Nephron progenitor cell (in vitro differentiated cells): ENCODE results near the gene RPL12.
A peak's percentile ranks its signal among the peaks of the same experiment; 100 is the strongest.

ENCODE experiments used
- DNase-seq: peaks from one replicate; pipeline ENCODE4 v3.0.0; 2021
- H3K27ac Mint-ChIP-seq: 2 replicates; pipeline ENCODE4 v1.8.0; 2021; ENCODE audit warnings: mild to moderate bottlenecking, moderate library complexity, mixed read lengths
- H3K27me3 Mint-ChIP-seq: 2 replicates; pipeline ENCODE4 v1.8.0; 2021; ENCODE audit warnings: mild to moderate bottlenecking, low read depth, mixed read lengths; ENCODE audit not compliant: poor library complexity
- H3K36me3 Mint-ChIP-seq: 2 replicates; pipeline ENCODE4 v1.8.0; 2021; ENCODE audit warnings: low read depth, mixed read lengths
- H3K4me1 Mint-ChIP-seq: 2 replicates; pipeline ENCODE4 v1.8.0; 2021; ENCODE audit warnings: mixed read lengths
- H3K4me3 Mint-ChIP-seq: 2 replicates; pipeline ENCODE4 v1.8.0; 2021; ENCODE audit warnings: mild to moderate bottlenecking, moderate library complexity, mixed read lengths
- H3K9me3 Mint-ChIP-seq: 2 replicates; pipeline ENCODE4 v1.8.0; 2021; ENCODE audit warnings: mild to moderate bottlenecking, moderate library complexity, mixed read lengths
- TF ChIP-seq, protein P1 (sequence below): fragments of 200-600 bp; sonication (generic); IDR thresholded peaks from 2 replicates; pipeline ENCODE4 v1.5.0; 2021; ENCODE audit warnings: antibody characterized with exemption

The RPL12 gene

DNA sequence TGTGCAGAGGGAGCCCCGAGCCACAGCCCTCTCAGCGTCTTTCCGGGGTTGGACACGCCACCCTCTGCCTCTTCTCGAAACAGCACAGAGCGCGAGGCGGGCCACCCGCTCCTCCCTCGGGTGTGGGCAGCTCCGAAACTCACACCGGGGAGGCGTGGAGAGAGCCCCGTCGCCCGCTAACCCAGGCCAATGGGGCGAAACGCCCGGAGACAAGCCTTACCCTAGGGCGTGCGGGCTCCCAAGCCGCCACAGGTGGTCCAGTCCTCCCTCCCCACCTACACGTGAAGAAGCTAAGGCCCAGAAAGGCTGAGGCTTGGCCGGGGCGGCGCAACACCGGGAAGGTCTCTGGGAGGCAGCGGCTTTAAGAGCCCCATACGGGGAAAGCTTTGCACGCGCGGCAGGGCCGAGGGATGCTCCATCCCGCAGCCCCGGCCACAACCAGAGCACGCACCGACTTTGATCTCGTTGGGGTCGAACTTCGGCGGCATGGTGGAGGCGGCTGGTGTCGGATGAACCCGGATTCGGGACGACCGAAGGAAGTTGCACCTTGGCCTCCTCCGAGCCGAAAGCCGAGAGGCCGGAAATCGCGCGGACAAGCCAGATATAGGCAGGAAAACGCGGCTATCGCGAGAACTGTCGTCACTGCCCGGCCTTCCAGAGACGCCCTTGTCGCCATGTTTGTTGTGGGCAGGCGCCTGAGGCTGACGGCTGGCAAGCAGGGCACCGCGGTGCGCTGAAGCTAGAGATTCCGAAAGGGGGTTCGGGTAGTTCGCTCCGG is at the start of gene RPL12, which contains the start of gene LRSAM1:
TSS of gene RPL12 (minus strand) at position 577 of the 778 bp plus-strand sequence. CDS start at position 488, 89 bp downstream.
TSS of gene LRSAM1 (plus strand) at position 681 of the 778 bp plus-strand sequence. CDS start 3,018 bp downstream, outside the sequence.
- Mint-ChIP-seq H3K36me3 (peaks cover 51% of the 10 kb centered on the region), H3K4me3 (peak within 1 kb of the TSS; percentile 92), H3K27me3 (no peaks in the 10 kb centered on the region)

GRCh38 chr9:127500862-127501261 is 49.7 kb upstream of the RPL12 start:
- H3K27me3 Mint-ChIP-seq, result no peaks in the 10 kb centered on the region

More for the DNA sequence above, at the start of gene RPL12, which contains the start of gene LRSAM1:
- Mint-ChIP-seq H3K4me1 (peaks cover 40% of the 10 kb centered on the region), H3K9me3 (no peaks in the 10 kb centered on the region), H3K27ac (peak within 1 kb of the TSS; percentile 100)
- DNase-seq, result peak; percentile 99
- TF ChIP-seq, protein P1, sequence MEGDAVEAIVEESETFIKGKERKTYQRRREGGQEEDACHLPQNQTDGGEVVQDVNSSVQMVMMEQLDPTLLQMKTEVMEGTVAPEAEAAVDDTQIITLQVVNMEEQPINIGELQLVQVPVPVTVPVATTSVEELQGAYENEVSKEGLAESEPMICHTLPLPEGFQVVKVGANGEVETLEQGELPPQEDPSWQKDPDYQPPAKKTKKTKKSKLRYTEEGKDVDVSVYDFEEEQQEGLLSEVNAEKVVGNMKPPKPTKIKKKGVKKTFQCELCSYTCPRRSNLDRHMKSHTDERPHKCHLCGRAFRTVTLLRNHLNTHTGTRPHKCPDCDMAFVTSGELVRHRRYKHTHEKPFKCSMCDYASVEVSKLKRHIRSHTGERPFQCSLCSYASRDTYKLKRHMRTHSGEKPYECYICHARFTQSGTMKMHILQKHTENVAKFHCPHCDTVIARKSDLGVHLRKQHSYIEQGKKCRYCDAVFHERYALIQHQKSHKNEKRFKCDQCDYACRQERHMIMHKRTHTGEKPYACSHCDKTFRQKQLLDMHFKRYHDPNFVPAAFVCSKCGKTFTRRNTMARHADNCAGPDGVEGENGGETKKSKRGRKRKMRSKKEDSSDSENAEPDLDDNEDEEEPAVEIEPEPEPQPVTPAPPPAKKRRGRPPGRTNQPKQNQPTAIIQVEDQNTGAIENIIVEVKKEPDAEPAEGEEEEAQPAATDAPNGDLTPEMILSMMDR, result no peak

GRCh38 chr9:127500399-127500798 is 49.2 kb upstream of the RPL12 start:
- TF ChIP-seq, protein P1, result no peak
- H3K36me3 Mint-ChIP-seq, result no peaks in the 10 kb centered on the region
- H3K27me3 Mint-ChIP-seq, result no peaks in the 10 kb centered on the region
- H3K4me1 Mint-ChIP-seq, result no peaks in the 10 kb centered on the region
- no peaks in the 10 kb centered on the region for H3K9me3 Mint-ChIP-seq
- DNase-seq, result no peak
- H3K27ac Mint-ChIP-seq, result no peak overlapping the region
- no peak overlapping the region for H3K4me3 Mint-ChIP-seq

More at GRCh38 chr9:127500862-127501261, 49.7 kb upstream of the RPL12 start:
- H3K9me3 Mint-ChIP-seq, result no peaks in the 10 kb centered on the region
- H3K4me1 Mint-ChIP-seq, result no peaks in the 10 kb centered on the region
- no peak overlapping the region for H3K27ac Mint-ChIP-seq
- no peak overlapping the region for H3K4me3 Mint-ChIP-seq
- DNase-seq, result no peak
- TF ChIP-seq, protein P1, result no peak
- no peaks in the 10 kb centered on the region for H3K36me3 Mint-ChIP-seq

DNA sequence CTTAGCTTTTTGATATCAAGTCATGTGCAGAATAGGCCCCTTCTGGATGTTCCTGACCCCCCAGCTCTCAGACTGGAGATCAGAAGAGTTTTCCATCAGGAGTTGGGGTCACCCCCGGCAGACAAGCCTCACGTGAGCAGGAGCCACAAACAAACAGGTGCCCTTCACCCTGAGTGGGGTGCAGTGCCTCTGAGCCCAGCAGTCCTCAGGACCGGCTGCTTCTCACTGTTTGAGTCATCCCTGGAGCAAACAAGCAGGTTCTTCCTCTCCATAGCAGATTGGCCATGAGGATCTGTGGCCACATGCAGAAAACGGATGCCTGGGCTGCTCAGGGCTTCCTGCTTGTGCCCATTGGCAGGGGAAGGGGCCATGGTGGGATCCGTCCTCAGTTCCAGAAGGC is 47.1 kb upstream of the RPL12 start:
- TF ChIP-seq, protein P1, result no peak
- no peak overlapping the region for H3K4me3 Mint-ChIP-seq
- no peaks in the 10 kb centered on the region for H3K27me3 Mint-ChIP-seq
- peaks cover 4% of the 10 kb centered on the region for H3K4me1 Mint-ChIP-seq
- DNase-seq, result no peak
- no peak overlapping the region for H3K27ac Mint-ChIP-seq
- H3K36me3 Mint-ChIP-seq, result no peaks in the 10 kb centered on the region
- H3K9me3 Mint-ChIP-seq, result no peaks in the 10 kb centered on the region

- H3K27ac Mint-ChIP-seq, result no peak overlapping the region
- no peaks in the 10 kb centered on the region for H3K36me3 Mint-ChIP-seq
- peaks cover 7% of the 10 kb centered on the region for H3K4me1 Mint-ChIP-seq
- TF ChIP-seq, protein P1, result no peak
- H3K9me3 Mint-ChIP-seq, result no peaks in the 10 kb centered on the region
- no peak for DNase-seq
- no peaks in the 10 kb centered on the region for H3K27me3 Mint-ChIP-seq
- H3K4me3 Mint-ChIP-seq, result no peak overlapping the region
Observed at GRCh38 chr9:127497656-127498290, 46.6 kb upstream of the RPL12 start.
